HEK293 (cell line): ENCODE data around the gene MGAT4C.
"Not testable (repeated sequence)": the region's sequence is repeated elsewhere in the genome, so short reads cannot be mapped to it uniquely, and the experiment has no call there.

Experiments used
- BCL11A ChIP-seq: fragments of 450-650 bp; formaldehyde crosslinking; IDR thresholded peaks from 2 replicates; pipeline ENCODE4 v1.5.1; 2016; ENCODE audit warnings: low read depth, missing biosample characterization, missing genetic modification characterization
- CTCF ChIP-seq: fragments of 450-650 bp; formaldehyde crosslinking; IDR thresholded peaks from 2 replicates; pipeline ENCODE4 v1.5.1; 2016; ENCODE audit warnings: missing biosample characterization, missing genetic modification characterization
- ELK4 ChIP-seq: IDR thresholded peaks from 2 replicates; pipeline ENCODE4 v1.6.1; 2011; ENCODE audit warnings: mild to moderate bottlenecking, low read depth, low read length, borderline replicate concordance
- YY1 ChIP-seq: fragments of 450-650 bp; formaldehyde crosslinking; IDR thresholded peaks from 2 replicates; pipeline ENCODE4 v1.5.1; 2018; ENCODE audit warnings: missing biosample characterization, missing genetic modification characterization
- ZNF146 ChIP-seq: fragments of 450-650 bp; formaldehyde crosslinking; IDR thresholded peaks from 2 replicates; pipeline ENCODE4 v1.5.1; 2016; ENCODE audit warnings: missing biosample characterization, missing genetic modification characterization
- ZNF561 ChIP-seq: fragments of 450-650 bp; IDR thresholded peaks from 2 replicates; pipeline ENCODE4 v1.5.1; 2018; ENCODE audit warnings: missing biosample characterization, missing genetic modification characterization, borderline replicate concordance

- not testable (repeated sequence) for TF ChIP-seq CTCF (tag by site-specific recombination); BCL11A (tag by site-specific recombination); YY1; ELK4; ZNF146 (tag by site-specific recombination); ZNF561 (tag by site-specific recombination)
These were observed 129.3 kb downstream of the MGAT4C start for GRCh38 chr12:86126900-86127299.
